Neural progenitor cell (in vitro differentiated cells): ENCODE data around the gene NKG7. TPM values are rescaled to one million over a fixed set of nuclear protein-coding genes. Genes with fewer than 3 reads are reported as not detected.
"Not testable (repeated sequence)": the region's sequence is repeated elsewhere in the genome, so short reads cannot be mapped to it uniquely, and the experiment has no call there.

Experiments
- DNase-seq: peaks from one replicate; pipeline ENCODE4 v3.0.0-alpha.2; 2016; ENCODE audit warnings: low spot score
- H2AFZ ChIP-seq: fragments of 200-600 bp; sonication (generic); replicated peaks from 2 replicates; pipeline ENCODE4 v1.6.1; 2016; ENCODE audit warnings: antibody characterized with exemption
- H3F3A ChIP-seq: fragments of 200-600 bp; sonication (generic); 2 replicates; pipeline ENCODE4 v1.6.1; 2016; ENCODE audit warnings: antibody characterized with exemption, low read depth
- H3K27ac ChIP-seq: fragments of 200-600 bp; sonication (generic); 2 replicates; pipeline ENCODE4 v1.5.1; 2016; ENCODE audit warnings: mild to moderate bottlenecking
- H3K27me3 ChIP-seq: fragments of 200-600 bp; sonication (generic); 2 replicates; pipeline ENCODE4 v1.6.1; 2016; ENCODE audit warnings: mild to moderate bottlenecking, moderate library complexity
- H3K36me3 ChIP-seq: fragments of 200-600 bp; sonication (generic); 2 replicates; pipeline ENCODE4 v1.5.1; 2016
- H3K4me1 ChIP-seq: fragments of 200-600 bp; sonication (generic); 2 replicates; pipeline ENCODE4 v1.6.1; 2016; ENCODE audit warnings: mixed run types
- H3K4me2 ChIP-seq: fragments of 200-600 bp; sonication (generic); 2 replicates; pipeline ENCODE4 v1.6.1; 2016
- H3K4me3 ChIP-seq: fragments of 200-600 bp; sonication (generic); 2 replicates; pipeline ENCODE4 v1.5.1; 2016
- H3K79me2 ChIP-seq: fragments of 200-600 bp; sonication (generic); 2 replicates; pipeline ENCODE4 v1.6.1; 2016; ENCODE audit warnings: low read depth
- H3K9ac ChIP-seq: fragments of 200-600 bp; sonication (generic); 2 replicates; pipeline ENCODE4 v1.6.1; 2016
- H3K9me3 ChIP-seq: fragments of 200-600 bp; sonication (generic); 2 replicates; pipeline ENCODE4 v1.5.1; 2016; ENCODE audit warnings: low read depth
- H4K20me1 ChIP-seq: fragments of 200-600 bp; sonication (generic); 2 replicates; pipeline ENCODE4 v1.6.1; 2016; ENCODE audit warnings: low read depth
- H3K27ac Mint-ChIP-seq: 3 replicates; pipeline ENCODE4 v1.8.0; 2021; ENCODE audit warnings: mixed read lengths
- H3K27me3 Mint-ChIP-seq: 2 replicates; pipeline ENCODE4 v1.8.0; 2022; ENCODE audit warnings: low read depth, mild to moderate bottlenecking, inconsistent platforms, moderate library complexity, mixed read lengths; ENCODE audit not compliant: insufficient read depth
- H3K36me3 Mint-ChIP-seq: 3 replicates; pipeline ENCODE4 v1.8.0; 2021; ENCODE audit warnings: mixed read lengths
- H3K4me1 Mint-ChIP-seq: 3 replicates; pipeline ENCODE4 v1.8.0; 2021; ENCODE audit warnings: mixed read lengths
- H3K4me3 Mint-ChIP-seq: 3 replicates; pipeline ENCODE4 v1.8.0; 2021; ENCODE audit warnings: mild to moderate bottlenecking, moderate library complexity, mixed read lengths
- H3K9me3 Mint-ChIP-seq: 3 replicates; pipeline ENCODE4 v1.8.0; 2020; ENCODE audit warnings: mixed read lengths
- CTCF ChIP-seq: fragments of 200-600 bp; sonication (generic); IDR thresholded peaks from 2 replicates; pipeline ENCODE4 v1.5.1; 2017; ENCODE audit warnings: antibody characterized with exemption, mild to moderate bottlenecking
- EZH2 ChIP-seq: fragments of 200-600 bp; sonication (generic); IDR thresholded peaks from 2 replicates; pipeline ENCODE4 v1.6.1; 2017; ENCODE audit warnings: antibody characterized with exemption, mild to moderate bottlenecking, moderate library complexity
- EZH2phosphoT487 ChIP-seq: fragments of 200-600 bp; sonication (generic); IDR thresholded peaks from 2 replicates; pipeline ENCODE4 v1.6.1; 2017; ENCODE audit warnings: antibody characterized with exemption
- total RNA-seq: library from RNA; depleted of rRNA; stranded (reverse); fragments of >200 nt; gene quantifications from 2 replicates; pipeline ENCODE4 v1.2.3, GENCODE V29; 2015; ENCODE audit warnings: low replicate concordance

Gene NKG7
- total RNA-seq, 1 donor from 2014 or later: not detected

GRCh38 chr19:51418707-51419106 lies 46.3 kb upstream of the NKG7 start:
- no peak overlapping the region for H3K4me2 ChIP-seq
- Mint-ChIP-seq H3K9me3 (no peaks in the 10 kb centered on the region), H3K27me3 (peaks cover 5% of the 10 kb centered on the region), H3K36me3 (no peaks in the 10 kb centered on the region), H3K27ac (no peak overlapping the region), H3K4me3 (no peak overlapping the region), H3K4me1 (no peaks in the 10 kb centered on the region)
- no peaks in the 10 kb centered on the region for H4K20me1 ChIP-seq
- no peak overlapping the region for H2AFZ ChIP-seq
- H3K27ac ChIP-seq: no peak overlapping the region
- H3K4me1 ChIP-seq: peaks cover 5% of the 10 kb centered on the region
- no peak for DNase-seq
- H3K79me2 ChIP-seq: no peaks in the 10 kb centered on the region
- peaks cover 20% of the 10 kb centered on the region for H3K27me3 ChIP-seq
- H3K4me3 ChIP-seq: no peak overlapping the region
- no peaks in the 10 kb centered on the region for H3K36me3 ChIP-seq
- no peak overlapping the region for H3K9ac ChIP-seq
- TF ChIP-seq EZH2phosphoT487: no peak
- no peak for TF ChIP-seq CTCF
- no peak for TF ChIP-seq EZH2
- H3F3A ChIP-seq: no peaks in the 10 kb centered on the region
- H3K9me3 ChIP-seq: no peaks in the 10 kb centered on the region

- H3K9me3 ChIP-seq: no peaks in the 10 kb centered on the region
- TF ChIP-seq EZH2 (no peak), CTCF (no peak), EZH2phosphoT487 (no peak)
- no peak overlapping the region for H3K9ac ChIP-seq
- Mint-ChIP-seq H3K27me3 (peaks cover 6% of the 10 kb centered on the region), H3K36me3 (no peaks in the 10 kb centered on the region), H3K9me3 (no peaks in the 10 kb centered on the region), H3K4me1 (no peaks in the 10 kb centered on the region), H3K27ac (no peak overlapping the region), H3K4me3 (no peak overlapping the region)
- no peak overlapping the region for H3K4me2 ChIP-seq
- H2AFZ ChIP-seq: no peak overlapping the region
- H3K36me3 ChIP-seq: no peaks in the 10 kb centered on the region
- no peaks in the 10 kb centered on the region for H3K79me2 ChIP-seq
- no peak overlapping the region for H3K27ac ChIP-seq
- peaks cover 20% of the 10 kb centered on the region for H3K27me3 ChIP-seq
- H3F3A ChIP-seq: no peaks in the 10 kb centered on the region
- H3K4me1 ChIP-seq: peaks cover 5% of the 10 kb centered on the region
- no peaks in the 10 kb centered on the region for H4K20me1 ChIP-seq
- H3K4me3 ChIP-seq: no peak overlapping the region
- DNase-seq: no peak
These were observed 45.3 kb upstream of the NKG7 start for GRCh38 chr19:51417810-51418157.

GRCh38 chr19:51417107-51417809 lies 44.8 kb upstream of the NKG7 start, which contains the start of gene SIGLEC10:
SIGLEC10 (minus strand) TSS chr19:51417642; CDS start chr19:51417581, 61 bp downstream.
- DNase-seq: no peak
- H3K9ac ChIP-seq: no peak within 1 kb of the TSS
- no peak within 1 kb of the TSS for H3K4me3 ChIP-seq
- H3F3A ChIP-seq: no peaks in the 10 kb centered on the region
- no peak within 1 kb of the TSS for H3K4me3 Mint-ChIP-seq
- H3K36me3 Mint-ChIP-seq: no peaks in the 10 kb centered on the region
- H2AFZ ChIP-seq: no peak within 1 kb of the TSS
- H3K79me2 ChIP-seq: no peaks in the 10 kb centered on the region
- H3K9me3 Mint-ChIP-seq: no peaks in the 10 kb centered on the region
- TF ChIP-seq CTCF (no peak), EZH2 (no peak), EZH2phosphoT487 (no peak)
- peaks cover 5% of the 10 kb centered on the region for H3K4me1 ChIP-seq
- H3K27me3 ChIP-seq: peaks cover 20% of the 10 kb centered on the region
- H3K9me3 ChIP-seq: no peaks in the 10 kb centered on the region
- peaks cover 6% of the 10 kb centered on the region for H3K27me3 Mint-ChIP-seq
- H3K27ac ChIP-seq: no peak within 1 kb of the TSS
- H3K36me3 ChIP-seq: no peaks in the 10 kb centered on the region
- no peaks in the 10 kb centered on the region for H3K4me1 Mint-ChIP-seq
- H3K27ac Mint-ChIP-seq: no peak within 1 kb of the TSS
- H3K4me2 ChIP-seq: no peak within 1 kb of the TSS
- no peaks in the 10 kb centered on the region for H4K20me1 ChIP-seq

GRCh38 chr19:51416422-51416821 lies 44.0 kb upstream of the NKG7 start:
- H3K27ac Mint-ChIP-seq, H3K79me2 ChIP-seq, H3F3A ChIP-seq, H3K36me3 ChIP-seq, H2AFZ ChIP-seq, H3K9me3 ChIP-seq, H3K4me3 ChIP-seq, H3K4me1 ChIP-seq, DNase-seq, H3K36me3 Mint-ChIP-seq, H3K4me3 Mint-ChIP-seq, H4K20me1 ChIP-seq, H3K9me3 Mint-ChIP-seq, H3K27me3 Mint-ChIP-seq, H3K9ac ChIP-seq, H3K27ac ChIP-seq, H3K4me2 ChIP-seq, H3K4me1 Mint-ChIP-seq: not testable (repeated sequence)
- H3K27me3 ChIP-seq: peaks cover 17% of the 10 kb centered on the region
